DLD1 (cell line): ENCODE results near the gene U2SURP.
"Not testable (repeated sequence)": the region's sequence is repeated elsewhere in the genome, so short reads cannot be mapped to it uniquely, and the experiment has no call there.

Experiments
- in situ Hi-C: cut with HindIII; loops from 2 replicates; pipeline ENCODE4 v1.10.0; 2017; ENCODE audit warnings: low sequenced_read_pairs

The U2SURP gene

GRCh38 chr3:143068059-143068458 lies 66.7 kb downstream of the U2SURP start:
- in situ Hi-C loops: no loop called here

GRCh38 chr3:143070977-143071551 lies 69.7 kb downstream of the U2SURP start:
- in situ Hi-C loops: no loop called here

GRCh38 chr3:143071776-143072175 lies 70.4 kb downstream of the U2SURP start:
- in situ Hi-C loops: no loop called here

GRCh38 chr3:143072298-143073020 lies 71.1 kb downstream of the U2SURP start:
- in situ Hi-C loops: not testable (repeated sequence)

- in situ Hi-C loops: not testable (repeated sequence)
These were observed 72.2 kb downstream of the U2SURP start for GRCh38 chr3:143073541-143073940.

GRCh38 chr3:143073983-143074382 lies 72.6 kb downstream of the U2SURP start:
- in situ Hi-C loops: not testable (repeated sequence)

- in situ Hi-C loops: no loop called here
These were observed 77.5 kb downstream of the U2SURP start for GRCh38 chr3:143078883-143079282.

GRCh38 chr3:143080196-143080595 lies 78.8 kb downstream of the U2SURP start:
- in situ Hi-C loops: no loop called here

GRCh38 chr3:143081365-143081764 lies 80.0 kb downstream of the U2SURP start:
- in situ Hi-C loops: no loop called here

- in situ Hi-C loops: no loop called here
These were observed 80.7 kb downstream of the U2SURP start for GRCh38 chr3:143081844-143082778.

GRCh38 chr3:143083781-143084180 lies 82.4 kb downstream of the U2SURP start:
- in situ Hi-C loops: no loop called here

GRCh38 chr3:143084856-143085731 lies 83.7 kb downstream of the U2SURP start:
- in situ Hi-C loops: no loop called here

GRCh38 chr3:143088835-143089234 lies 87.5 kb downstream of the U2SURP start:
- in situ Hi-C loops: no loop called here

GRCh38 chr3:143089965-143090364 lies 88.6 kb downstream of the U2SURP start:
- in situ Hi-C loops: no loop called here

GRCh38 chr3:143090486-143090885 lies 89.1 kb downstream of the U2SURP start:
- in situ Hi-C loops: no loop called here

GRCh38 chr3:143090976-143091837 lies 89.8 kb downstream of the U2SURP start:
- in situ Hi-C loops: no loop called here

- in situ Hi-C loops: no loop called here
These were observed 90.8 kb downstream of the U2SURP start for GRCh38 chr3:143092191-143092590.

GRCh38 chr3:143095813-143096212 lies 94.4 kb downstream of the U2SURP start:
- in situ Hi-C loops: no loop called here

- in situ Hi-C loops: no loop called here
These were observed 96.8 kb downstream of the U2SURP start for GRCh38 chr3:143098032-143098764.
